Epithelial cell of proximal tubule (primary cell): ENCODE data around the gene HDAC4. TPM values are rescaled to one million over a fixed set of nuclear protein-coding genes. Genes with fewer than 3 reads are reported as not detected.

ENCODE experiments used
- DNase-seq: peaks from one replicate; pipeline ENCODE4 v3.0.0-alpha.2; 2011; ENCODE audit warnings: low read depth
- H3K4me3 ChIP-seq: 2 replicates; pipeline ENCODE4 v1.5.1; 2011; ENCODE audit warnings: low read depth, mild to moderate bottlenecking, low read length
- total RNA-seq: library from RNA; depleted of rRNA; stranded (reverse); fragments of >200 nt; gene quantifications from 2 replicates; pipeline ENCODE4 v1.2.3, GENCODE V29; 2015
- TF ChIP-seq, protein P1 (sequence below): conservative IDR thresholded peaks from 2 replicates; pipeline ENCODE4 v1.5.1; 2012; ENCODE audit warnings: low read depth, mild to moderate bottlenecking, low read length

The HDAC4 gene
- total RNA-seq, 1 donor from 2014 or later, result 23.2 TPM

DNA sequence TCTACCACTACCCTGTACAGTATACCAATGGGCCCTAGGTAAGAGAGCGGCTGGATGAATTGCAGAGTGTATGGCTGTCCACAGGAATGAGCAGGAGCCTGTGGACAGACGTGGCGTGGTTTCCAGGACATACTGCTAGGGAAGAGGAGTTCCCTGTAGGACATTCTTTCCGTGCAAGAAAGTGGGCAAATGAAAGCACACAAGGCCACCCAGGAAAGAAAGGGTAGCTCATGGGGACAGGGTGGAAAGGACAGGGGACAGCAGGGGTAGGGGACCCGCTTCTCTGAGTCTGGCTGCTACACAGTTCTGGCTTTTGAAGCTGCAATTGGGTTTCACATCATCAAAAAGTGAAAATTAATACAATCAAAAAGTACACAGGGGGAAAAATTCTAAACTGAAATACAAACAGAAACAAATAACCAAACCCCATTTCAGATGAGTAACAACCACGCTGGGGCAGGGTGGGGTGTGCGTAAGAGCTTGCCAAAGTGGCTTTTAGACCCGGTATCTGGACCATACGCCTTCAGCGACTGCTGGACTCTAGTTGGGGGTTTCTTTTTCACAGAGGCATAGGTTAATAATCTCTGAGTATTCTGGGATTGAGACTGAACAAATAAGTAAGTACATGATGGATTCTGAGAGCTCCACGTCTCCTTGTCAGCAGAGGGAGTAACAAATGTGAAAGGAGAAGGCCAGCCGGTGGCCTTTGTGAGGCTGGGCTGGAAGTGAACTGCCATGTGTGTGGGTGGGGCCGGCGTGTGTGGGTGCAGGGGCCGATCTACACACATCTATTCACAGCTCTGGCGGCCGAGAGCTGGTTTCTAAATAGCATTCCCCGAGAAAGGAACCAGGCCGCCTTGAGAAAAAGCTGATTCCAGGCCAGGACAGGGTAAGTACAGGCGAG, 84.0 kb downstream of the HDAC4 start:
- no peak overlapping the region for H3K4me3 ChIP-seq
- TF ChIP-seq, protein P1, sequence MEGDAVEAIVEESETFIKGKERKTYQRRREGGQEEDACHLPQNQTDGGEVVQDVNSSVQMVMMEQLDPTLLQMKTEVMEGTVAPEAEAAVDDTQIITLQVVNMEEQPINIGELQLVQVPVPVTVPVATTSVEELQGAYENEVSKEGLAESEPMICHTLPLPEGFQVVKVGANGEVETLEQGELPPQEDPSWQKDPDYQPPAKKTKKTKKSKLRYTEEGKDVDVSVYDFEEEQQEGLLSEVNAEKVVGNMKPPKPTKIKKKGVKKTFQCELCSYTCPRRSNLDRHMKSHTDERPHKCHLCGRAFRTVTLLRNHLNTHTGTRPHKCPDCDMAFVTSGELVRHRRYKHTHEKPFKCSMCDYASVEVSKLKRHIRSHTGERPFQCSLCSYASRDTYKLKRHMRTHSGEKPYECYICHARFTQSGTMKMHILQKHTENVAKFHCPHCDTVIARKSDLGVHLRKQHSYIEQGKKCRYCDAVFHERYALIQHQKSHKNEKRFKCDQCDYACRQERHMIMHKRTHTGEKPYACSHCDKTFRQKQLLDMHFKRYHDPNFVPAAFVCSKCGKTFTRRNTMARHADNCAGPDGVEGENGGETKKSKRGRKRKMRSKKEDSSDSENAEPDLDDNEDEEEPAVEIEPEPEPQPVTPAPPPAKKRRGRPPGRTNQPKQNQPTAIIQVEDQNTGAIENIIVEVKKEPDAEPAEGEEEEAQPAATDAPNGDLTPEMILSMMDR, result no peak
- DNase-seq, result no peak

- DNase-seq, result no peak
- TF ChIP-seq, protein P1, result no peak
- H3K4me3 ChIP-seq, result no peak overlapping the region
Observed at GRCh38 chr2:239315308-239315707, 85.5 kb downstream of the HDAC4 start.

- TF ChIP-seq, protein P1, result no peak
- H3K4me3 ChIP-seq, result no peak overlapping the region
- DNase-seq, result no peak
Observed at GRCh38 chr2:239313776-239314175, 87.0 kb downstream of the HDAC4 start.

- no peak overlapping the region for H3K4me3 ChIP-seq
- TF ChIP-seq, protein P1, result no peak
- DNase-seq, result no peak
Observed at GRCh38 chr2:239312741-239313667, 87.8 kb downstream of the HDAC4 start.

GRCh38 chr2:239312081-239312511, 88.7 kb downstream of the HDAC4 start:
- TF ChIP-seq, protein P1, result no peak
- DNase-seq, result no peak

GRCh38 chr2:239311132-239312040, 89.4 kb downstream of the HDAC4 start:
- TF ChIP-seq, protein P1, result no peak
- H3K4me3 ChIP-seq, result no peak overlapping the region
- no peak for DNase-seq

More at GRCh38 chr2:239312081-239312511, 88.7 kb downstream of the HDAC4 start:
- H3K4me3 ChIP-seq, result no peak overlapping the region
